Astrocyte of the spinal cord (primary cell): Measurements from ENCODE around the gene CCDC187.
"Not testable (repeated sequence)": the region's sequence is repeated elsewhere in the genome, so short reads cannot be mapped to it uniquely, and the experiment has no call there.

Experiments used
- DNase-seq: peaks from one replicate; pipeline ENCODE4 v3.0.0; 2011; ENCODE audit warnings: low read depth, low spot score
- H3K4me3 ChIP-seq: 2 replicates; pipeline ENCODE4 v1.5.1; 2011; ENCODE audit warnings: low read depth, mild to moderate bottlenecking, low read length, moderate library complexity
- in situ Hi-C: cut with HindIII; loops from 2 replicates; pipeline ENCODE4 v1.10.0; 2017; ENCODE audit warnings: low sequenced_read_pairs
- TF ChIP-seq, protein P1 (sequence below): IDR thresholded peaks from 2 replicates; pipeline ENCODE4 v1.5.1; 2012; ENCODE audit warnings: low read depth, mild to moderate bottlenecking, low read length, inconsistent platforms

The CCDC187 gene

GRCh38 chr9:136239135-136239982 lies 64.5 kb downstream of the CCDC187 start:
- DNase-seq = no peak
- no peak overlapping the region for H3K4me3 ChIP-seq
- TF ChIP-seq, protein P1, sequence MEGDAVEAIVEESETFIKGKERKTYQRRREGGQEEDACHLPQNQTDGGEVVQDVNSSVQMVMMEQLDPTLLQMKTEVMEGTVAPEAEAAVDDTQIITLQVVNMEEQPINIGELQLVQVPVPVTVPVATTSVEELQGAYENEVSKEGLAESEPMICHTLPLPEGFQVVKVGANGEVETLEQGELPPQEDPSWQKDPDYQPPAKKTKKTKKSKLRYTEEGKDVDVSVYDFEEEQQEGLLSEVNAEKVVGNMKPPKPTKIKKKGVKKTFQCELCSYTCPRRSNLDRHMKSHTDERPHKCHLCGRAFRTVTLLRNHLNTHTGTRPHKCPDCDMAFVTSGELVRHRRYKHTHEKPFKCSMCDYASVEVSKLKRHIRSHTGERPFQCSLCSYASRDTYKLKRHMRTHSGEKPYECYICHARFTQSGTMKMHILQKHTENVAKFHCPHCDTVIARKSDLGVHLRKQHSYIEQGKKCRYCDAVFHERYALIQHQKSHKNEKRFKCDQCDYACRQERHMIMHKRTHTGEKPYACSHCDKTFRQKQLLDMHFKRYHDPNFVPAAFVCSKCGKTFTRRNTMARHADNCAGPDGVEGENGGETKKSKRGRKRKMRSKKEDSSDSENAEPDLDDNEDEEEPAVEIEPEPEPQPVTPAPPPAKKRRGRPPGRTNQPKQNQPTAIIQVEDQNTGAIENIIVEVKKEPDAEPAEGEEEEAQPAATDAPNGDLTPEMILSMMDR = no peak
- in situ Hi-C loops = no loop called here

GRCh38 chr9:136238342-136238732 lies 65.6 kb downstream of the CCDC187 start:
- no peak for DNase-seq
- in situ Hi-C loops = no loop called here
- TF ChIP-seq, protein P1 = no peak
- no peak overlapping the region for H3K4me3 ChIP-seq

DNA sequence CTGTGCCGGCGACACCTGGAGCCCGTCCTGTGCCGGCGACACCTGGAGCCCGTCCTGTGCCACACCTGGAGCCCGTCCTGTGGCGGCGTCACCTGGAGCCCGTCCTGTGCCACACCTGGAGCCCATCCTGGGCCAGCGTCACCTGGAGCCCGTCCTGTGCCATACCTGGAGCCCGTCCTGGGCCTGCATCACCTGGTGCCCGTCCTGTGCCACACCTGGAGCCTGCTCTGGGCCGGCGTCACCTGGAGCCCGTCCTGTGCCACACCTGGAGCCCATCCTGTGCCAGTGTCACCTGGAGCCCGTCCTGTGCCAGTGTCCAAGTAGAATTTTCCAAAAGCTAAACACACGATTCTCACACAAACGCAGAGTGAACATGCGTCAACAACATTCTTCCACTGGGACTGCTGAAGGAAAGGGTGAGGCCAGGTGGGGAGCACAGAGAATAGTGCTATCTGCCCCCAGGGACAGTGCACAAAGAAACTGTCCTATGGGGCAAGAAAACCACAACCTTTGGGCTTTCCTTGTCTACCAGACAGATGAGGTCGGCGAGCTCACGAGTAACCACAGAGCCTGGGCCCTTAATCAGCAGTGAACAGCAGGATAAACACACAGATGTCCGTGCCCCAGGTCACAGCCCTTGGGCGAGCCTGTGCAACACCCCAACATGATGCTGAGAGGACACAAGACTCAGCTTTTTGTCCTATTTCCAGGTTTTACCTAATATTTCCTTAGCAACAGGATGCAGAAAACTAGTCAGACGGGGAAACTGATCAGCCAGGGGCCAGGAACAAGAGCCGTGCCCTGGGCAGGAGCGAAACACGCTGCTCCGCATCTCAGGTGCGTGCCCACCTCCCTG lies 66.2 kb downstream of the CCDC187 start:
- in situ Hi-C loops = no loop called here

GRCh38 chr9:136236471-136237410 lies 67.2 kb downstream of the CCDC187 start:
- DNase-seq, in situ Hi-C loops, H3K4me3 ChIP-seq: not testable (repeated sequence)

More for the DNA sequence above, 66.2 kb downstream of the CCDC187 start:
- DNase-seq = no peak
- no peak overlapping the region for H3K4me3 ChIP-seq
- TF ChIP-seq, protein P1 = no peak

GRCh38 chr9:136235709-136236455 lies 68.0 kb downstream of the CCDC187 start:
- no peak overlapping the region for H3K4me3 ChIP-seq
- DNase-seq = no peak
- in situ Hi-C loops = no loop called here
- TF ChIP-seq, protein P1 = no peak

DNA sequence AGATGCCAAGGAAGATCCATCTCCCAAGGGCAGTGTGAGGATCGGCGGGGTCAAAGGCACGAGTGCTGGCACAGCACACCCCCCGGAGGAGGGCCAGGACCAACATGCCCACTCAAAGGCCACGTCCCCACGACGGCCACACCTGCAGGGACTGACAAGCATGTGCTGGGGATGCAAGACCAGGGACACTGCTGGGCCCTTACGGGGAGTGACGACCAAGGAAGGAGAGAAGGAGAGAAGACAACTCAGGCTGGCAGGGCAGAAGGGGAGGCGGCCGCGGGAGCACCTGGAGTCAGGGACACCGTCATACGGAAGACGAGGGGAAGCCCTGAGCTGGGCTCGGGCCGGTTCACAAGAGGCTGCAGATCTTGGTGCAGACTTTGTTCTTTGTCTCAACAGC lies 68.7 kb downstream of the CCDC187 start:
- in situ Hi-C loops = no loop called here
- no peak overlapping the region for H3K4me3 ChIP-seq
- TF ChIP-seq, protein P1 = no peak
- DNase-seq = no peak
